B cell (primary cell): ENCODE measurements around the gene CALCOCO1. TPM values are rescaled to one million over a fixed set of nuclear protein-coding genes. Genes with fewer than 3 reads are reported as not detected.

ENCODE experiments used
- ATAC-seq: fragments of 200-7000 bp; cut with Tn5 transposase; one replicate; pipeline ENCODE4 v1.10.0; 2021; ENCODE audit warnings: low read depth, mild to moderate bottlenecking, moderate number of reproducible peaks, moderate library complexity
- CTCF ChIA-PET: fragments of 350-600 bp; sonication (Branson Sonifier 250); formaldehyde crosslinking; loops from one replicate; lab custom pipeline; 2021; ENCODE audit warnings: antibody characterized with exemption, inconsistent platforms; lab: Charles Lee
- POLR2A ChIA-PET: fragments of 350-600 bp; sonication (Branson Sonifier 250); formaldehyde crosslinking; loops from one replicate; lab custom pipeline; 2021; ENCODE audit warnings: antibody characterized with exemption; lab: Charles Lee
- DNase-seq: peaks from one replicate; pipeline ENCODE4 v3.0.0; 2013
- H2AFZ ChIP-seq: 2 replicates; pipeline ENCODE4 v1.6.1; 2012; ENCODE audit warnings: mild to moderate bottlenecking, low read depth, low read length; ENCODE audit not compliant: insufficient read depth, poor library complexity, severe bottlenecking
- H3K27ac ChIP-seq, 2 donors: 1 replicate in 1 of 2; 2 replicates in 1 of 2; pipeline ENCODE4 v1.5.1; 2012 to 2013; ENCODE audit warnings: low read length in 2 of 2, mild to moderate bottlenecking in 2 of 2, moderate library complexity in 1 of 2
- H3K27me3 ChIP-seq, 4 experiments: fragments of 200-600 bp in 1 of 4; sonication (generic) in 1 of 4; replicated peaks in 1 of 4; 1 replicate in 2 of 4; 2 replicates in 2 of 4; pipeline versions ENCODE4 v1.6.1 to v1.7.0; 2013 to 2016; ENCODE audit warnings: low read length in 3 of 4, mild to moderate bottlenecking in 2 of 4, mixed read lengths in 1 of 4, moderate library complexity in 1 of 4; ENCODE audit not compliant: insufficient read depth in 4 of 4, control insufficient read depth in 3 of 4; ENCODE audit errors: control extremely low read depth in 1 of 4
- H3K36me3 ChIP-seq, 2 experiments: replicated peaks in 1 of 2; 1 replicate in 1 of 2; 2 replicates in 1 of 2; pipeline versions ENCODE4 v1.6.1 to v1.7.1; 2013; ENCODE audit warnings: low read length in 1 of 2; ENCODE audit not compliant: insufficient read depth in 2 of 2, control insufficient read depth in 1 of 2; ENCODE audit errors: control extremely low read depth in 1 of 2, extremely low read depth in 1 of 2
- H3K4me1 ChIP-seq, 2 donors: fragments of 200-600 bp in 1 of 2; sonication (generic) in 1 of 2; 1 replicate in 1 of 2; 2 replicates in 1 of 2; pipeline versions ENCODE4 v1.5.1 to v1.6.1; 2013 to 2017; ENCODE audit warnings: low read length in 2 of 2; ENCODE audit not compliant: control insufficient read depth in 2 of 2, insufficient read depth in 2 of 2
- H3K4me2 ChIP-seq: replicated peaks from 2 replicates; pipeline ENCODE3; 2012; ENCODE audit warnings: mild to moderate bottlenecking, low read depth, low read length; ENCODE audit not compliant: poor library complexity, severe bottlenecking
- H3K4me3 ChIP-seq, 5 experiments: fragments of 200-600 bp in 1 of 5; sonication (generic) in 1 of 5; 1 replicate in 3 of 5; 2 replicates in 2 of 5; pipeline versions ENCODE4 v1.5.1 to v1.7.0; 2011 to 2016; ENCODE audit warnings: low read length in 4 of 5, mild to moderate bottlenecking in 4 of 5, low read depth in 2 of 5, control low read depth in 1 of 5, moderate library complexity in 1 of 5; ENCODE audit not compliant: insufficient read depth in 1 of 5; ENCODE audit errors: control extremely low read depth in 1 of 5, extremely low read depth in 1 of 5
- H3K79me2 ChIP-seq: fragments of 200-600 bp; sonication (generic); one replicate; pipeline ENCODE4 v1.6.0; 2016; ENCODE audit warnings: low read length; ENCODE audit not compliant: control insufficient read depth, insufficient read depth
- H3K9ac ChIP-seq: fragments of 200-600 bp; sonication (generic); 2 replicates; pipeline ENCODE4 v1.6.1; 2017; ENCODE audit warnings: mild to moderate bottlenecking, low read length, moderate library complexity
- H3K9me3 ChIP-seq, 3 donors: one replicate each; pipeline versions ENCODE4 v1.6.1 to v1.7.1; 2013; ENCODE audit warnings: low read length in 2 of 3; ENCODE audit not compliant: control insufficient read depth in 2 of 3, insufficient read depth in 1 of 3; ENCODE audit errors: control extremely low read depth in 1 of 3
- H4K20me1 ChIP-seq: 2 replicates; pipeline ENCODE4 v1.6.0; 2012; ENCODE audit warnings: mild to moderate bottlenecking, low read length; ENCODE audit not compliant: insufficient read depth, control insufficient read depth, poor library complexity, severe bottlenecking
- H3K27ac Mint-ChIP-seq: one replicate; pipeline ENCODE4 v1.8.0; 2021; ENCODE audit warnings: mixed read lengths
- H3K27me3 Mint-ChIP-seq: one replicate; pipeline ENCODE4 v1.8.0; 2021; ENCODE audit warnings: mixed read lengths
- H3K4me1 Mint-ChIP-seq: one replicate; pipeline ENCODE4 v1.8.0; 2021; ENCODE audit warnings: mixed read lengths
- H3K4me3 Mint-ChIP-seq: one replicate; pipeline ENCODE4 v1.8.0; 2021; ENCODE audit warnings: mixed read lengths
- H3K9me3 Mint-ChIP-seq: one replicate; pipeline ENCODE4 v1.8.0; 2022; ENCODE audit warnings: mixed read lengths; ENCODE audit not compliant: insufficient read depth
- CTCF ChIP-seq: fragments of 200-600 bp; IDR thresholded peaks from one replicate; pipeline ENCODE4 v1.8.0; 2022; ENCODE audit warnings: antibody characterized with exemption, mild to moderate bottlenecking
- EZH2 ChIP-seq: IDR thresholded peaks from 2 replicates; pipeline ENCODE4 v1.6.1; 2012; ENCODE audit warnings: borderline replicate concordance, low read depth, mild to moderate bottlenecking, moderate library complexity, low read length; ENCODE audit not compliant: insufficient read depth, poor library complexity, severe bottlenecking
- WGBS: methylation state at CpG from one replicate; pipeline ENCODE4 v1.1.5; 2013; ENCODE audit warnings: missing lambda C conversion rate; ENCODE audit not compliant: insufficient coverage; 5-methylcytosine and 5-hydroxymethylcytosine counted together
- intact Hi-C: fragments of 100-400 bp; cut with micrococcal nuclease; formaldehyde crosslinking; loops from one replicate; pipeline ENCODE4 v1.10.0; 2022
- polyA plus RNA-seq: library from polyadenylated mRNA; depleted of rRNA; stranded (reverse); fragments of >200 nt; gene quantifications from 2 replicates; pipeline ENCODE4 v1.2.3, GENCODE V29; 2012
- total RNA-seq, 2 donors: library from RNA; stranded (reverse); fragments of 120-200 nt in 1 of 2; gene quantifications; 1 replicate in 1 of 2; 2 replicates in 1 of 2; pipeline versions ENCODE4 v1.2.3 to v1.2.4, GENCODE V29; 2013 to 2022

CALCOCO1 gene
- total and polyA plus RNA-seq, 2 donors (not counting 1 experiment from before 2014, with no cell fraction given) = 169 to 179 TPM

GRCh38 chr12:53733051-53733806 lies 6.0 kb upstream of the CALCOCO1 start:
- Histone ChIP-seq H3K27ac (no peak overlapping the region), H3K36me3 (no peaks in the 10 kb centered on the region), H3K79me2 (no peaks in the 10 kb centered on the region), H3K4me1 (peaks cover 2 to 5% of the 10 kb centered on the region in 2 donors), H2AFZ (no peak overlapping the region), H3K27me3 (peaks cover 0 to 43% (median 25%) of the 10 kb centered on the region in 4 experiments), H3K4me3 (no peak overlapping the region), H3K4me2 (no peak overlapping the region), H3K9me3 (peaks cover 0 to 1% (median 0%) of the 10 kb centered on the region in 3 donors), H4K20me1 (no peaks in the 10 kb centered on the region), H3K9ac (no peak overlapping the region)
- ChIA-PET POLR2A (no interaction called here), CTCF (interaction anchor here (0.6 to 17.5 kb wide), 6 partner anchors 12 to 33 kb away, joined by 3 to 254 read pairs (median 5); no protein-coding TSS in a partner anchor)
- no peak overlapping the region for H3K27ac Mint-ChIP-seq
- ATAC-seq (no peak), DNase-seq (no peak)
- WGBS = no CpG with 5 or more reads among the region's 2 CpGs
- intact Hi-C loops = no loop called here
- H3K4me1 Mint-ChIP-seq = peaks cover 9% of the 10 kb centered on the region
- no peak overlapping the region for H3K4me3 Mint-ChIP-seq
- no peaks in the 10 kb centered on the region for H3K9me3 Mint-ChIP-seq
- peaks cover 59% of the 10 kb centered on the region for H3K27me3 Mint-ChIP-seq
- no peak for TF ChIP-seq EZH2

- no peak for DNase-seq
- ChIA-PET CTCF (interaction anchor here (0.9 to 17.5 kb wide), 4 partner anchors 15 to 54 kb away, joined by 3 to 254 read pairs (median 4); partner anchors contain the start of gene ATP5MC2), POLR2A (no interaction called here)
- no peak overlapping the region for H3K4me3 ChIP-seq
- ATAC-seq = no peak
- peaks cover 0 to 8% (median 0%) of the 10 kb centered on the region in 4 experiments for H3K27me3 ChIP-seq
- H2AFZ ChIP-seq = no peak overlapping the region
- peaks cover 22% of the 10 kb centered on the region for H3K4me1 Mint-ChIP-seq
- H3K4me3 Mint-ChIP-seq = no peak overlapping the region
- peaks cover 12% of the 10 kb centered on the region for H4K20me1 ChIP-seq
- H3K36me3 ChIP-seq = peaks cover 2 to 8% of the 10 kb centered on the region in 2 experiments
- H3K9me3 Mint-ChIP-seq = no peaks in the 10 kb centered on the region
- no peak overlapping the region for H3K9ac ChIP-seq
- intact Hi-C loops = loop anchor here (5.0 to 10.0 kb wide), 2 partner anchors 277 to 485 kb away; partner anchors contain the start of gene PCBP2
- no peak overlapping the region for H3K27ac Mint-ChIP-seq
- peaks cover 0 to 1% (median 0%) of the 10 kb centered on the region in 3 donors for H3K9me3 ChIP-seq
- peaks cover 25% of the 10 kb centered on the region for H3K27me3 Mint-ChIP-seq
- TF ChIP-seq CTCF (no peak), EZH2 (no peak)
- no peak overlapping the region for H3K27ac ChIP-seq
- H3K4me1 ChIP-seq = peaks cover 13 to 21% of the 10 kb centered on the region in 2 donors
- peaks cover 19% of the 10 kb centered on the region for H3K79me2 ChIP-seq
- no peak overlapping the region for H3K4me2 ChIP-seq
These were observed 2.4 kb upstream of the CALCOCO1 start for GRCh38 chr12:53729644-53730043.
